ENCODE results near the gene SSU72.

GRCh38 chr1:1623631-1624442 lies 49.2 kb upstream of the SSU72 start:
- TF ChIP-seq, protein P1, sequence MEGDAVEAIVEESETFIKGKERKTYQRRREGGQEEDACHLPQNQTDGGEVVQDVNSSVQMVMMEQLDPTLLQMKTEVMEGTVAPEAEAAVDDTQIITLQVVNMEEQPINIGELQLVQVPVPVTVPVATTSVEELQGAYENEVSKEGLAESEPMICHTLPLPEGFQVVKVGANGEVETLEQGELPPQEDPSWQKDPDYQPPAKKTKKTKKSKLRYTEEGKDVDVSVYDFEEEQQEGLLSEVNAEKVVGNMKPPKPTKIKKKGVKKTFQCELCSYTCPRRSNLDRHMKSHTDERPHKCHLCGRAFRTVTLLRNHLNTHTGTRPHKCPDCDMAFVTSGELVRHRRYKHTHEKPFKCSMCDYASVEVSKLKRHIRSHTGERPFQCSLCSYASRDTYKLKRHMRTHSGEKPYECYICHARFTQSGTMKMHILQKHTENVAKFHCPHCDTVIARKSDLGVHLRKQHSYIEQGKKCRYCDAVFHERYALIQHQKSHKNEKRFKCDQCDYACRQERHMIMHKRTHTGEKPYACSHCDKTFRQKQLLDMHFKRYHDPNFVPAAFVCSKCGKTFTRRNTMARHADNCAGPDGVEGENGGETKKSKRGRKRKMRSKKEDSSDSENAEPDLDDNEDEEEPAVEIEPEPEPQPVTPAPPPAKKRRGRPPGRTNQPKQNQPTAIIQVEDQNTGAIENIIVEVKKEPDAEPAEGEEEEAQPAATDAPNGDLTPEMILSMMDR (conservative IDR thresholded peaks at IDR 0.05) = no peak
- no peak for TF ChIP-seq EZH2 (IDR thresholded peaks at IDR 0.05; ENCODE audit: low read depth)
